ENCODE measurements around the gene AKR1C3. TPM values are rescaled to one million over a fixed set of nuclear protein-coding genes. Genes with fewer than 3 reads are reported as not detected.
A peak's percentile ranks its signal among the peaks of the same experiment; 100 is the strongest.

Gene AKR1C3
- total and polyA plus RNA-seq, 8 donors = 1.5 to 88.3 (median 2.5) TPM

DNA sequence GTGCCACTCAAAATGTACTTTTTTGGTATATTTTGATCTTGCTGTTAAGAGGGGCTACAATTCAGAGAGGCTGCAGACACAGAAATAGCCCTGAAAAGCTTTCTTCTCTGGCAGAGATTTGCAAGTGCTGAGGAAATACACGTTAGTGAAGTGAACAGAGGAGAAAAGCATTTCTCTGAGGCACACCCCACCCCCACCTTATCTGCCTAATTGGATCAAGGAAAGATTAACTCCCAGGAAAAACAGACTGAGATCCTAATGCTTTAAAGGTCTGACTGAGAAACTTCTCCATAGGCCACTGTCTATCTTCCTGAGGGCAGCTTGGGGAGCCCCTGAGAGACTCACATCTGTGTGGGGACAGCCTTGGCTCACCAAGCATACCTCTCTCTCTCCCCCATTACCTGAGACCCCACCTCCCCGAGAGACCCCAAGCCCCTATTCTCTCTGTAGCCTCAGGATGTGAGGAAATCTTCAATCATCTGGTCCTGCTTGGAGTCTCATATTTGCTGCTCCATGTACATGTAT, 14.8 kb upstream of the AKR1C3 start:
- DNase-seq (no peak), ATAC-seq (no peak)
- H3K9me3 ChIP-seq = no peaks in the 10 kb centered on the region
- no peaks in the 10 kb centered on the region for H3K36me3 ChIP-seq
- intact Hi-C loops (cut with DNase I) = no loop called here
- H3K27ac ChIP-seq = no peak overlapping the region
- no peaks in the 10 kb centered on the region for H3K27me3 ChIP-seq
- H3K4me3 ChIP-seq = no peak overlapping the region
- TF ChIP-seq, protein P1, sequence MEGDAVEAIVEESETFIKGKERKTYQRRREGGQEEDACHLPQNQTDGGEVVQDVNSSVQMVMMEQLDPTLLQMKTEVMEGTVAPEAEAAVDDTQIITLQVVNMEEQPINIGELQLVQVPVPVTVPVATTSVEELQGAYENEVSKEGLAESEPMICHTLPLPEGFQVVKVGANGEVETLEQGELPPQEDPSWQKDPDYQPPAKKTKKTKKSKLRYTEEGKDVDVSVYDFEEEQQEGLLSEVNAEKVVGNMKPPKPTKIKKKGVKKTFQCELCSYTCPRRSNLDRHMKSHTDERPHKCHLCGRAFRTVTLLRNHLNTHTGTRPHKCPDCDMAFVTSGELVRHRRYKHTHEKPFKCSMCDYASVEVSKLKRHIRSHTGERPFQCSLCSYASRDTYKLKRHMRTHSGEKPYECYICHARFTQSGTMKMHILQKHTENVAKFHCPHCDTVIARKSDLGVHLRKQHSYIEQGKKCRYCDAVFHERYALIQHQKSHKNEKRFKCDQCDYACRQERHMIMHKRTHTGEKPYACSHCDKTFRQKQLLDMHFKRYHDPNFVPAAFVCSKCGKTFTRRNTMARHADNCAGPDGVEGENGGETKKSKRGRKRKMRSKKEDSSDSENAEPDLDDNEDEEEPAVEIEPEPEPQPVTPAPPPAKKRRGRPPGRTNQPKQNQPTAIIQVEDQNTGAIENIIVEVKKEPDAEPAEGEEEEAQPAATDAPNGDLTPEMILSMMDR (IDR thresholded peaks at IDR 0.05) = no peak
- no peaks in the 10 kb centered on the region for H3K4me1 ChIP-seq

DNA sequence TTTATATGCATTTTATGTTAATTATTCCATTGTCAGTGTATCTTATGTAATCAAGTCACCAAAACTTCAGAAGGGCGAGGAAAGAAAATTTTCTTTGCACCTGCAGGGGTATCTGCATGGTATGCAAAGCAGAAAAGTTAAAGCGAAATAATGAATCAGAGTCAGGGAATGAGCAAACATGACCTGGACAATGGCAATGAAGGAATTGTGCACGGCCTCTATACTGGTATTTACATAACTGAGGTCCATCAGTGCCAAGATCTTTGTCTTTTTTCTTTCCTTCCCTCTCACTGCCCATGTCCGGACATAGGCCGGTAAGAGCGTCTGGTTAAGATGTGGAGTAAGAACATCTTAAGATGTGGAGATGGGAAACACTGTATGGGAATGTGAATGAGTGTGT, 14.4 kb upstream of the AKR1C3 start:
- Histone ChIP-seq H3K27me3 (no peaks in the 10 kb centered on the region), H3K4me3 (no peak overlapping the region), H3K4me1 (no peaks in the 10 kb centered on the region), H3K9me3 (no peaks in the 10 kb centered on the region), H3K27ac (no peak overlapping the region), H3K36me3 (no peaks in the 10 kb centered on the region)
- DNase-seq (no peak), ATAC-seq (no peak)
- TF ChIP-seq, protein P1 (IDR thresholded peaks at IDR 0.05) = no peak
- intact Hi-C loops (cut with DNase I) = no loop called here

DNA sequence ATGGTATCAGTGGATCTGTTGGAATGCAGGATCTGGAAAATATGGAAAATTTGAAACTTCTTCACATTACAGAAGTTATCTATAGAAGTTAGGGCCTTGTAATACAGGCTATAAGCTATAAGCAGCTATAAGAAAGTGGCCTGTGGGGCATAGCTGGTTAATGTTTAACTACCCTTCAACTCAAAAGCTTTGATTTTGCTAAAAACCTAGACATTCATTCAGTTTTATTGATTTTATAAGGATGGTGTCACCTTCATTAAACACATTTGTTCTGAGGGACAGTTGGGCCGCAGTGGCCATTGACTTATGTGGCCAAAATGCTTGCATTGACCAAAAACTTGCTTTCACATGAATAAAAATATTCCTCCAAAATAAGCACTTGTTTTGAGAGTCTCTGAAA, 13.1 kb upstream of the AKR1C3 start:
- H3K36me3 ChIP-seq = no peaks in the 10 kb centered on the region
- no peaks in the 10 kb centered on the region for H3K27me3 ChIP-seq
- H3K4me1 ChIP-seq = no peaks in the 10 kb centered on the region
- ATAC-seq = no peak
- no peaks in the 10 kb centered on the region for H3K9me3 ChIP-seq
- no peak overlapping the region for H3K4me3 ChIP-seq
- DNase-seq = no peak
- TF ChIP-seq, protein P1 (IDR thresholded peaks at IDR 0.05) = no peak
- H3K27ac ChIP-seq = no peak overlapping the region
- intact Hi-C loops (cut with DNase I) = no loop called here

DNA sequence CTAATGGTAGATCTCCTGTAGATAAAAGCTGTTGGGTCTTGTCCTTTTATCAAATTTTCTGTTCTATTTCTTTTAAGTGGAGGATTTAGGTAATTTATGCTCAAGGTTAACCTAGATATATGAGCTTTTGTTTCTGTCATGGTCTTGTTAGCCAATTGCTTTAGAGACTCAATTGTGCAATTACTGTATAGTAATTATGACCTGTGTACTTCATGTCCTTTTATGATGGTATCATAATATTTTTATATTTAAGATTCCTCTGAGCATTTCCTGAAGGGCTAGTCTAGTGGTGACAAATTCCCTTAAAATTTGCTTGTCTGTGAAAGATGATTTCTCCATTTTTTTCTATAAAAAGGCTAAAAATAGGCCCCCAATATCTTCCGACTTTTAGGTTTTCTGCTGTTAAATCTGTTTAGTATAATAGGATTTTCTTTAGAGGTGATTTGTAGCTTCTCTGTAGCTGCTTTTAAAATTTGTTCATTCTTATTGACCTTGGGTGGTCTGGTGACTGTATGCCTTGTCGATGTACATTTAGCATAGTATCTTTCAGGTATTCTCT, 5.4 kb upstream of the AKR1C3 start:
- Histone ChIP-seq H3K27me3 (no peaks in the 10 kb centered on the region), H3K9me3 (no peaks in the 10 kb centered on the region), H3K4me1 (peaks cover 0 to 1% of the 10 kb centered on the region in 2 donors), H3K4me3 (no peak overlapping the region), H3K36me3 (no peaks in the 10 kb centered on the region), H3K27ac (no peak overlapping the region)
- intact Hi-C loops (cut with DNase I) = no loop called here
- DNase-seq = no peak
- TF ChIP-seq, protein P1 (IDR thresholded peaks at IDR 0.05) = no peak
- ATAC-seq = no peak

DNA sequence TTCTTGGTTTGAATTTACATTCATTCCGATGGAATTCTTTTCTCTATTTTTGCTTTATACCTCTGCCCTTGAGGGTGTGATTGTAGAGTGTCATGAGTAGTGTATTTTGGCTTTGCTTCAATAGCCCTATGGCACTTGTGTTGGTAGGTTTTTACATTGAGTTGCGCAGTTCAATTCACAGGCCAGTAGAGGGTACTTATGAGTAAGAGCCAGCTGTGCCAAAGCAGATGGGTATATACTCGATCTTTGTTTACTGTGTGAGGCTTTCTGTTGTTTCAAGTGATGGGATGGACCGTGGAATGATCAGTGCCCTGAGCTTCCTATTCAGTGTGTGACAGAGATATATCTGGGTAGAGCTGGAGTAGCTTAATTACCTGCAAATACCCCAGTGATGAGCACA, 4.3 kb upstream of the AKR1C3 start:
- no peaks in the 10 kb centered on the region for H3K36me3 ChIP-seq
- peak; percentile 85 for ATAC-seq

More for the DNA sequence above, 4.3 kb upstream of the AKR1C3 start:
- peaks cover 0 to 4% of the 10 kb centered on the region in 2 donors for H3K4me1 ChIP-seq
- no peak overlapping the region for H3K27ac ChIP-seq
- no peak overlapping the region for H3K4me3 ChIP-seq
- intact Hi-C loops (cut with DNase I) = loop anchor here in 1 of 2 donors (10.0 kb wide), 1 partner anchor 235 kb away; no protein-coding TSS in a partner anchor
- TF ChIP-seq, protein P1 (IDR thresholded peaks at IDR 0.05) = peak; percentile 26 to 43
- H3K27me3 ChIP-seq = no peaks in the 10 kb centered on the region
- no peaks in the 10 kb centered on the region for H3K9me3 ChIP-seq
- peak in 1 of 4 donors; percentile 21 for DNase-seq

All from left lung (tissue), 10 donors.